ENCODE measurements around the gene ZNF554. TPM values are rescaled to one million over a fixed set of nuclear protein-coding genes. Genes with fewer than 3 reads are reported as not detected.

Gene ZNF554
- total RNA-seq, 1 donor from 2014 or later: 11.0 TPM

- Histone ChIP-seq H3K4me3 (no peak overlapping the region), H3K9ac (no peak overlapping the region), H3K9me3 (ENCODE audit: low read depth) (peaks cover 6% of the 10 kb centered on the region), H3K4me1 (no peaks in the 10 kb centered on the region), H4K20me1 (ENCODE audit: low read depth) (peaks cover 3% of the 10 kb centered on the region), H3K27me3 (no peaks in the 10 kb centered on the region), H3K79me2 (ENCODE audit: low read depth) (peaks cover 49% of the 10 kb centered on the region), H2AFZ (replicated peaks) (no peak overlapping the region), H3K4me2 (no peak overlapping the region), H3K27ac (no peak overlapping the region), H3F3A (ENCODE audit: low read depth) (no peaks in the 10 kb centered on the region), H3K36me3 (peaks cover 3% of the 10 kb centered on the region)
- peaks cover 9% of the 10 kb centered on the region for H3K27me3 Mint-ChIP-seq (ENCODE audit: insufficient read depth, low read depth)
- peaks cover 6% of the 10 kb centered on the region for H3K4me1 Mint-ChIP-seq
- no peak overlapping the region for H3K27ac Mint-ChIP-seq
- no peak overlapping the region for H3K4me3 Mint-ChIP-seq
- peaks cover 66% of the 10 kb centered on the region for H3K9me3 Mint-ChIP-seq
- DNase-seq (ENCODE audit: low spot score): no peak
- peaks cover 50% of the 10 kb centered on the region for H3K36me3 Mint-ChIP-seq
- TF ChIP-seq CTCF (IDR thresholded peaks at IDR 0.05): no peak
These were observed 26.7 kb downstream of the ZNF554 start for GRCh38 chr19:2846180-2846894.

- peaks cover 17% of the 10 kb centered on the region for H3K9me3 ChIP-seq (ENCODE audit: low read depth)
- no peak overlapping the region for H3K27ac ChIP-seq
- peaks cover 40% of the 10 kb centered on the region for H3K79me2 ChIP-seq (ENCODE audit: low read depth)
- no peak for TF ChIP-seq EZH2phosphoT487 (IDR thresholded peaks at IDR 0.05)
- no peak for TF ChIP-seq CTCF (IDR thresholded peaks at IDR 0.05)
- no peak for TF ChIP-seq EZH2 (IDR thresholded peaks at IDR 0.05)
- H3K4me1 Mint-ChIP-seq: peaks cover 1% of the 10 kb centered on the region
- no peaks in the 10 kb centered on the region for H4K20me1 ChIP-seq (ENCODE audit: low read depth)
- peaks cover 14% of the 10 kb centered on the region for H3K36me3 ChIP-seq
- no peak overlapping the region for H3K4me2 ChIP-seq
- no peak overlapping the region for H3K27ac Mint-ChIP-seq
- no peak overlapping the region for H2AFZ ChIP-seq (replicated peaks)
- no peak overlapping the region for H3K9ac ChIP-seq
- peaks cover 57% of the 10 kb centered on the region for H3K36me3 Mint-ChIP-seq
- H3K27me3 Mint-ChIP-seq (ENCODE audit: insufficient read depth, low read depth): peaks cover 5% of the 10 kb centered on the region
- H3F3A ChIP-seq (ENCODE audit: low read depth): peaks cover 3% of the 10 kb centered on the region
- no peak for DNase-seq (ENCODE audit: low spot score)
- H3K27me3 ChIP-seq: no peaks in the 10 kb centered on the region
- no peak overlapping the region for H3K4me3 ChIP-seq
- no peak overlapping the region for H3K4me3 Mint-ChIP-seq
- peaks cover 73% of the 10 kb centered on the region for H3K9me3 Mint-ChIP-seq
- no peaks in the 10 kb centered on the region for H3K4me1 ChIP-seq
These were observed 27.8 kb downstream of the ZNF554 start for GRCh38 chr19:2847507-2847906.

- peaks cover 63% of the 10 kb centered on the region for H3K36me3 Mint-ChIP-seq
- H3K4me3 Mint-ChIP-seq: no peak overlapping the region
- H3K4me1 Mint-ChIP-seq: no peaks in the 10 kb centered on the region
- Histone ChIP-seq H4K20me1 (ENCODE audit: low read depth) (no peaks in the 10 kb centered on the region), H3K9ac (no peak overlapping the region), H3K4me2 (no peak overlapping the region), H3K79me2 (ENCODE audit: low read depth) (peaks cover 29% of the 10 kb centered on the region), H3K27ac (no peak overlapping the region), H2AFZ (replicated peaks) (no peak overlapping the region), H3K4me3 (no peak overlapping the region), H3K4me1 (no peaks in the 10 kb centered on the region), H3K27me3 (no peaks in the 10 kb centered on the region), H3K9me3 (ENCODE audit: low read depth) (peaks cover 28% of the 10 kb centered on the region), H3K36me3 (peaks cover 25% of the 10 kb centered on the region), H3F3A (ENCODE audit: low read depth) (peaks cover 11% of the 10 kb centered on the region)
- no peak for DNase-seq (ENCODE audit: low spot score)
- H3K27me3 Mint-ChIP-seq (ENCODE audit: insufficient read depth, low read depth): peaks cover 3% of the 10 kb centered on the region
- H3K27ac Mint-ChIP-seq: no peak overlapping the region
- H3K9me3 Mint-ChIP-seq: peaks cover 75% of the 10 kb centered on the region
- TF ChIP-seq CTCF (IDR thresholded peaks at IDR 0.05) (no peak), EZH2 (IDR thresholded peaks at IDR 0.05) (no peak), EZH2phosphoT487 (IDR thresholded peaks at IDR 0.05) (no peak)
These were observed 28.9 kb downstream of the ZNF554 start for GRCh38 chr19:2848616-2849015.

Measured in neural progenitor cell (in vitro differentiated cells).